ENCODE results near the gene RBFOX2.

RBFOX2 gene

GRCh38 chr22:36067235-36067558 lies 38.6 kb upstream of the RBFOX2 start:
- TF ChIP-seq YY1 (IDR thresholded peaks at IDR 0.05; ENCODE audit: low read depth), result no peak
- TF ChIP-seq RAD21 (IDR thresholded peaks at IDR 0.05; ENCODE audit: low read depth), result no peak

GRCh38 chr22:36065775-36066544 lies 37.3 kb upstream of the RBFOX2 start:
- TF ChIP-seq YY1 (IDR thresholded peaks at IDR 0.05; ENCODE audit: low read depth), result peak; percentile 68
- TF ChIP-seq FOXM1 (IDR thresholded peaks at IDR 0.05; ENCODE audit: borderline replicate concordance, low read depth), result 0 out of 2 replicates have a peak, but pooled peaks have one; percentile 26
- no peak for TF ChIP-seq REST (IDR thresholded peaks at IDR 0.05; ENCODE audit: low read depth)
- TF ChIP-seq RAD21 (IDR thresholded peaks at IDR 0.05; ENCODE audit: low read depth), result peak; percentile 61
- no peak; the same call in 1 of the 2 replicates for TF ChIP-seq ZBTB7A (IDR thresholded peaks at IDR 0.05; ENCODE audit: low read depth)
- no peak for TF ChIP-seq EP300 (IDR thresholded peaks at IDR 0.05; ENCODE audit: borderline replicate concordance)
- TF ChIP-seq TEAD4 (IDR thresholded peaks at IDR 0.05), result no peak; the same call in none of the 2 replicates
- no peak for TF ChIP-seq NFIC (IDR thresholded peaks at IDR 0.05)
- TF ChIP-seq TCF12 (IDR thresholded peaks at IDR 0.05; ENCODE audit: low read depth), result no peak
- 0 out of 2 replicates have a peak, but pooled peaks have one; percentile 13 for TF ChIP-seq CEBPB (IDR thresholded peaks at IDR 0.05)
- TF ChIP-seq EGR1 (IDR thresholded peaks at IDR 0.05), result no peak
- peak; percentile 97 for TF ChIP-seq USF1 (IDR thresholded peaks at IDR 0.05)
- peak; percentile 44 for TF ChIP-seq TAF1 (IDR thresholded peaks at IDR 0.05; ENCODE audit: low read depth)
- TF ChIP-seq CREB1 (IDR thresholded peaks at IDR 0.05; ENCODE audit: low read depth), result no peak
- TF ChIP-seq, protein P1, sequence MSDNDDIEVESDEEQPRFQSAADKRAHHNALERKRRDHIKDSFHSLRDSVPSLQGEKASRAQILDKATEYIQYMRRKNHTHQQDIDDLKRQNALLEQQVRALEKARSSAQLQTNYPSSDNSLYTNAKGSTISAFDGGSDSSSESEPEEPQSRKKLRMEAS (IDR thresholded peaks at IDR 0.05), result peak; percentile 94

DNA sequence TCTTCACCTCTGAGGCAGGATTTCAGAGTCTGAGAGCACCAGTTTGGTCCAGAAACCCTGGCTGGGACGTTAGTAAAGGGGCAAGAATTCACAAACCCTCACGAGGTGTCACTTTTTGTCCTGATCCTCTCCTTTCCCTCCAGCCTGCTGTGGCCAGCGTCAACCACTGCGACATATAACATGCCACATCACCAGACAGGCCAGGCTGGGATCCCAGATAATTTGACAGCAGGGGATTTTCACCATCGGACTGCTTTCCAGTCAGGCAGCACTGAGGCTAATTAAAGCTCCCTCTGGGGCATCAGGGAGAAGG lies 36.8 kb upstream of the RBFOX2 start:
- TF ChIP-seq FOXM1 (IDR thresholded peaks at IDR 0.05; ENCODE audit: borderline replicate concordance, low read depth) (no peak), TCF12 (IDR thresholded peaks at IDR 0.05; ENCODE audit: low read depth) (0 out of 2 replicates have a peak, but pooled peaks have one; percentile 1)

GRCh38 chr22:36064358-36064757 lies 35.7 kb upstream of the RBFOX2 start:
- TF ChIP-seq TEAD4 (IDR thresholded peaks at IDR 0.05), result no peak
- no peak for TF ChIP-seq USF1 (IDR thresholded peaks at IDR 0.05)
- TF ChIP-seq TCF12 (IDR thresholded peaks at IDR 0.05; ENCODE audit: low read depth), result no peak
- TF ChIP-seq EP300 (IDR thresholded peaks at IDR 0.05; ENCODE audit: borderline replicate concordance), result no peak
- TF ChIP-seq CEBPB (IDR thresholded peaks at IDR 0.05), result no peak
- no peak for TF ChIP-seq CREB1 (IDR thresholded peaks at IDR 0.05; ENCODE audit: low read depth)
- TF ChIP-seq TAF1 (IDR thresholded peaks at IDR 0.05; ENCODE audit: low read depth), result no peak

DNA sequence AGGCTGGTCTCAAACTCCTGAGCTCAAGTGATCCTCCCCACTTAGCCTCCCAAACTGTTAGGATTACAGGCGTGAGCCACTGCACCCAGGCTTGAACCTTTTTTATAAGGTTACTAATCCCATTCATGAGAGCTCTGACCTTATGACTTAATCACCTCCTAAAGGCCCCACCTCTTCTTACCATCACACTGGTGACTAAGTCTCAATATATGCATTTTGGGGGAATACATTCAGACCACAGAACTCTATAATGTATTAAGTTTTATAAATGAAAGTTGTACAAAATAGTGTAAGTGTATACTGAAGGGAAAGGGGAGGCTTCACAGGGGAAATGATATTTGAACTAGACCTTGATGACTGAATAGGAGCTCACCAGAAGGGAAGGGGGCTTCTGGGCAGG lies 28.4 kb upstream of the RBFOX2 start:
- TF ChIP-seq TCF12 (IDR thresholded peaks at IDR 0.05; ENCODE audit: low read depth) (no peak), REST (IDR thresholded peaks at IDR 0.05; ENCODE audit: low read depth) (no peak), CREB1 (IDR thresholded peaks at IDR 0.05; ENCODE audit: low read depth) (no peak), FOXM1 (IDR thresholded peaks at IDR 0.05; ENCODE audit: borderline replicate concordance, low read depth) (no peak), RAD21 (IDR thresholded peaks at IDR 0.05; ENCODE audit: low read depth) (no peak), EP300 (IDR thresholded peaks at IDR 0.05; ENCODE audit: borderline replicate concordance) (no peak), NFIC (IDR thresholded peaks at IDR 0.05) (no peak), TEAD4 (IDR thresholded peaks at IDR 0.05) (no peak), ZBTB7A (IDR thresholded peaks at IDR 0.05; ENCODE audit: low read depth) (no peak)
- TF ChIP-seq, protein P1 (IDR thresholded peaks at IDR 0.05), result no peak

DNA sequence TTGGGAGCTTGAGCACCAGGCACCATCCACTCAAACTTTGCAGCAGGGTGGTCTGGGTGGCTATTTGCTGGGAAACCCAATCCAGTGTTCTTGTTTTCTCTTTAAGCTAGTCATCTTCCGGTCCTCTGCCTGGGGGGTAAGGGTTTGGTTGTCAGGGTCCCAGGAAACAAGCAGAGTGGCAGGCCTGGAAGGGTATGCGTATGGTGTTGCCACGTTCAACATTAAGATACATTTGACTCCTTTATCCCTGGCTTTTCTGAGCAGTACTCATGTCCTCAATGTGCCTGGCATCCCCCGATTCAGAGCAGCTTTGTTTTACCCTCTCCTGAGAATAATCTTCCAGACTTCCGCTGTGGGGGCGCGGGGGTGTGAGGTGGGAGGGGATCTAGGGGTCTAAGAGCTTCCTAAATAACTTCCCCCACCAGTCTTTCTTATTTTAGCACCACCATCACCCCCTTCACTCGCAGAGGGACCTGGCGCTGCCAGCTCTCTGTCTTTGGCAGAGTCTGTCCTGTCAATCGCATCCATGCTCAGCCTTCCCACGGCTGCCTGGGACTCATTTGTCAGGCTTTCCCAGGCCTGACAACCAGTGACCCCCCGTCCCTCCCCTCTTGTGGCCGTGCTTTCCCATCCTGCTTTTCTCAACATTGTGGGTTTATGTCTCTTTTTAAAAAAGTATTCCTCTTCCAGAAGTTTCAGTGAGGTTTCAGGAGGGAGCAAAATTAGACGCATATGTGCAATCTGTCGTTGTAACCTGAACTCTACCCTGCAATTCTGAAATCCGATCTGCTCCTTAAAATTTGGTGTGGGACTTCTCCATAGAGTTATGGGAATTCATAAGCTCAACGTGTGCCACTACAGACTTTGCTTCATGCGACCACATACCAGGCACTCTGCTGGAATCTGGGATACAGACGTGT lies 27.0 kb upstream of the RBFOX2 start:
- TF ChIP-seq FOXM1 (IDR thresholded peaks at IDR 0.05; ENCODE audit: borderline replicate concordance, low read depth), result no peak
- no peak for TF ChIP-seq ZBTB7A (IDR thresholded peaks at IDR 0.05; ENCODE audit: low read depth)
- no peak for TF ChIP-seq REST (IDR thresholded peaks at IDR 0.05; ENCODE audit: low read depth)
- no peak for TF ChIP-seq TEAD4 (IDR thresholded peaks at IDR 0.05)
- TF ChIP-seq NFIC (IDR thresholded peaks at IDR 0.05), result no peak
- TF ChIP-seq YY1 (IDR thresholded peaks at IDR 0.05; ENCODE audit: low read depth), result no peak
- TF ChIP-seq CEBPB (IDR thresholded peaks at IDR 0.05), result no peak; the same call in 1 of the 2 replicates
- TF ChIP-seq EGR1 (IDR thresholded peaks at IDR 0.05), result no peak

All from Ishikawa (cell line).